EH (cell line): ENCODE measurements around the gene NR2C2.
"Not testable (repeated sequence)": the region's sequence is repeated elsewhere in the genome, so short reads cannot be mapped to it uniquely, and the experiment has no call there.

ENCODE experiments used
- DNase-seq: peaks from one replicate; pipeline ENCODE4 v3.0.0-alpha.2; 2015; ENCODE audit warnings: low read depth

NR2C2 gene

DNA sequence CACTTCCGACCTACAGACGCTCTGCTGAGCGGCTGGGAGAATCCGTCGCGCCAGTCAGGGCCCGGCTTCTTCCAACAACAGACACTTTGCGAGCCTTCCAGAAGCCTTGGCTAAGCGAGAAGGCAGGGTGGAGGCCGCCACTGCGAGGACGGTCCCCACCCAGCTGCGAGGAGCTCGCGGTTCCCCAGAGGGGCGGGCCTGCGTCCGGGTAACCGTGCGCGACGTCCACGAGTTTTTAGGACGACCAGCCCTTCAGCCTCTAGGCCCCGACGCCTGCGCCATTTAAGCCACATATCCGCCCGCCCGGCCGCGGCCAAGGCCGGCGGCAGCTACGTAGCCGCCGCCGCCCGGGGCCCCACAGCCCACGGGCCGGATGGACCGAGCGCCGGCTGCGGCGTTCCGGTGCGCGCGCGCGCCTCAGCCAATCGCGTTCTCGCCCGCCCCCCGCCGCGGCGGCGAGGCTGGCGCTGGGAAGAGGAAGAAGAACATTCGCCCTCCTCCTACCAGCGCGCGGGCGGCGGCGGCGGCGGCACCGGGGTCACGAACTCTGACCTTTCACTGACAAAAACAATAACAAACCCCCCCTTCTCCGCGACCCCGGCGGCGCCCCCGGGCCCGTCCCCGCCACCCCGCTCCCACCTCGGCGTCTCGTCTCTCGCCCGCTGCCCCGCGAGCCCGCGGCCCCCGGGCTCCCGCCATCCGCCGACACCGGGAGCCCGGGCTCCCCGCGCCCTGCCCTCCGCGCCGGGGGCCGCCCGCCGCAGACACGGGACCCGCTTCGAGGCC, at the start of gene NR2C2:
NR2C2 (plus strand) TSS at position 484 of the 786 bp plus-strand sequence. CDS start 56,332 bp downstream, outside the sequence.
- DNase-seq, result peak; percentile 83

DNA sequence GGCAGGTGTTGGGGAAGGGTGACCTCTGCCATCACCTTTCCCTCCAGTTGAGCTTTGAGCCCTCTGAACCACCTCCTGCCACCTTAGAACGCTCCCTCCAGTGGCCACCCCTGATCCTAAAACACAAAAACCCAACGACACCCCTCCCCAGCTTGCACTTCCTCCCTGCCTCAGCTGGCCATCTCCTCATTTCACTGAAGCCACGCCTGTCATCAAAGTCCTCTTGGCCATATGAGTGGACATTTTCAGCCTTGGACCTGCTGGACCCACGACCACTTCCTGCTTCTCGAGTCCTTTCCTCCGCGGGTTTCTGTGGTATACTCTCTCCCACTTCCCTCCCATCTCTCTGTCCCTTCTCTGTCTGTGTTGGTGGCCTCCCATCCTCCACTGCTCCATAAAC, 48.5 kb upstream of the NR2C2 start:
- no peak for DNase-seq

DNA sequence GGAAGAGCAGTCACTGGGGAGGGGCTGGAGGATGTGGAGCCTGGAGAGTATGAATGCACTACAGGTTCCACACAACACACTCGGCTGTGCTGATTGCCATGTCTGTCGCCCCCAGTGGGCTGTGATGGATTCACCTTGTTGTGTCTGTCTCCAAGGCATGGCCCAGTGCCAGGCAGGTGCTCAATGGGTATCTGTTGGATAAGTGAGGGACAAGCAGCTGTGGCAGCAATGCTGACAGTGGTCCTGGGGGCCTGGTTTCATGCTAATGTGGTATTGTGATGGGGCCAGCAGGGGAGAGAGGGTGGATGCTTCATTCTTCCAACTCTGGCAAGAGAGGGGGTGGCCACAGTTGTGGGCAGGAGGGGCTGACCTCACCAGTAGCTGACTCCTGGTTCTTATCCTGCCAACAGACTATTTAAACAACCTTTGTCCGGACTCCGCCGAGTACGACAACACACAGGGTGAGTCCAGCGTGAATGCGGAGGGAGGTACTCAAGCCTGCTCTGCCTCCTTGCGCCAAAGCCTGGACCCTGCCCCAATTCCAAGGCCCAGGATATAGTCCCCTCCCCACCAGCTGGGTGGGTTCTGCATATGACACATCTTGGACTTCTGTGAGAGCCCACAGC, 47.3 kb upstream of the NR2C2 start:
- no peak for DNase-seq

DNA sequence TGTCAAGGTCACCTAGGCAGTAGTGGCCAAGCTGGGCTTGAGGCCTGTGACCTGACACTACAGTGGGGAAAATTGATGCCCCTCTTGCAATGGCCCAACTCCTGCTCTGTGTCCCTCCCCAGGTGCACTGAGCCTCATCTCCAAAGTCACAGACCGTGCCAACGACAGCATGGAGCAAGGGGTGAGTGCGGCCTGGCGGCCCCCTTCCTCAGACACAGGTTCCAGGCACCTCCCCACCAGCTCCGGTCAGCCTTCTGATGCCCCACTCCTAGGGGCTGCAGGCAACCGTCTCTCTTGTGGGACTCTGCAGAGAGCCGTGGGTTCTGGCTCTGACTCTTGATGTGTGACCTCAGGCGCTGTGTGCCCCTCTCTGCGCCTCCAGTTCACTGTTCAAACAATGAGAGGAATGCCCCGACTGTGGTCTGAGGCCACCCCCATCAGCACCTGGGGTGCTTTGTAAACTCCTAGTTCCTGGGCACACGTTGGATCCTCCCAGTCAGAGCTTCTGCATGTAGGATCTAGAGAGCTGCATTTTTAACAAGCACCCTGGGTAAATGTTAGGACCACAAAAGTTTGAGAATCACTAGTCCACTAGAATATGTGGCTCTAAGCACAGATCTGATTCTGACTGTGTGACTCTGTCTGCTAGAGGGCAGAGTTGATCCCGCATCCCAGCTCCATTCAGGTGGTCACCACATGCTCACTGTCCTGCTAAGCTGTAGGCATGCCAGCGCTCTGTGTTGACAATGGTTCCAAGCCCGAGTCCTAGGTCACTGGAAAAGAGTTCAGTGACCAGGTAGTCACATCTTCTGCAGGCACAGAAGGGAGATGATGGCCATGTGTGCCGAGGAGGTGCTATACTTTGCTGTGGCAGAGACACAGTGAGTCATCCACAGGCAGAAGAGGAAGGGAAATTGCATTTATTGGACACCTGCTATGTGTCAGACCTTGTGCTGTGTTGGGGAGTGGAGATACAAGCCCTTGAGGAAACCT, 46.2 kb upstream of the NR2C2 start:
- DNase-seq, result no peak

DNA sequence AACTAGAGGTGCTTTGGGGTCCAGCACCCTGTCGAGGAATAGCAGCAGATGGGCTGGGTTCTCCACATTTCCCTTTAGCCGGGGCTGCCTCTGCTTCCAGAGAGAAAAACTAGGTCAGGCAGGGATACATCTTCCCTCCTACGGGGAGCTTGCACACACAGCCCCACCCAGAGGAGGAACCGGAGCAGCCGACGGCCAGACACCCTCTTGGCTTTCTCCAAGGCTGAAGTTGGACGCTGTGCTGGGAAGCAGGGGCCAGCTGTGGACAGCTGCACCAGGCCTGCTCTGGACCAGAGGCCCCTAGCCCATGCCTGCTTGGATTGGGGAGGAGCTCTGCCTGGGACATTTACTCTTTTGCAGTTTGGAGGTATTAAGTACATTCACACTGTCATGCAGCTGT, 44.7 kb upstream of the NR2C2 start:
- no peak for DNase-seq

DNA sequence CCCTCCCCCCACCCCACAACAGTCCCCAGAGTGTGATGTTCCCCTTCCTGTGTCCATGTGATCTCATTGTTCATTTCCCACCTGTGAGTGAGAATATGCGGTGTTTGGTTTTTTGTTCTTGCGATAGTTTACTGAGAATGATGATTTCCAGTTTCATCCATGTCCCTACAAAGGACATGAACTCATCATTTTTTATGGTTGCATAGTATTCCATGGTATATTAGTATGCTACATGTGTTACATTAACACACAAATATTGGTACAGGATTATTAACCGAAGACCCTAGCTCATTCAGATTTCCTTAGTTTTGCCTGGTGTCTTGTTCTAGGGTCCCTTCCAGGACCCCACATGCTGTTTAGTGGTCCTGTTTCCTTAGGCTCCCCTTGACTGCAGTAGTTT, 43.9 kb upstream of the NR2C2 start:
- not testable (repeated sequence) for DNase-seq

DNA sequence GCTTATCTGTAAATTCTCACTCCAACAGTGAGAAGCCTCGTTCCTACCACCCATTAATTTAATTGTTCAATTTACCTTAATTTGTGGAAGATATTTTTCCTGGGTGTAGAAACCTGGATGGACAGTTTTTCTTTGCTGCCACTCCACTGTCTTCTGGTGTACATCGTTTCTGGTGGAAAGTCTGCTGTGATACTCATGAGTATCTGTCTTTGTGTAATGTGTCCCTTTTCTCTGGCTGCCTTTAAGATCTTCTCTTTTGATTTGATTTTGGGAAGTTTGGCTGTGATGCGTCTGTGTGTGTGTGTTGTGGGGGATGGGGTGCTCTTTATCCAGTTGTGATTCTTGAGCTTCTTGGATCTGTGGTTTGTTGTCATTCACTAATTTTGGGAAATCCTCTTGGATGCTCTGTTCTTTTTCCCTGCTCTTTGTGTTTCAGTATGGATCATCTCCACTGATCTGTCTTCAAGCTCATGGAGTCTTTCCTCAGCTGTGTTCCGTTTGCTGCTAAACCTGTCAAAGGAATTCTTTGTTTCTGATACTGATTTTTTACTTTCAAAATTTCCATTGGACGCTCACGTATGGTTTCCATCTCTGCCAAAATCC, 42.2 kb upstream of the NR2C2 start:
- DNase-seq, result no peak

DNA sequence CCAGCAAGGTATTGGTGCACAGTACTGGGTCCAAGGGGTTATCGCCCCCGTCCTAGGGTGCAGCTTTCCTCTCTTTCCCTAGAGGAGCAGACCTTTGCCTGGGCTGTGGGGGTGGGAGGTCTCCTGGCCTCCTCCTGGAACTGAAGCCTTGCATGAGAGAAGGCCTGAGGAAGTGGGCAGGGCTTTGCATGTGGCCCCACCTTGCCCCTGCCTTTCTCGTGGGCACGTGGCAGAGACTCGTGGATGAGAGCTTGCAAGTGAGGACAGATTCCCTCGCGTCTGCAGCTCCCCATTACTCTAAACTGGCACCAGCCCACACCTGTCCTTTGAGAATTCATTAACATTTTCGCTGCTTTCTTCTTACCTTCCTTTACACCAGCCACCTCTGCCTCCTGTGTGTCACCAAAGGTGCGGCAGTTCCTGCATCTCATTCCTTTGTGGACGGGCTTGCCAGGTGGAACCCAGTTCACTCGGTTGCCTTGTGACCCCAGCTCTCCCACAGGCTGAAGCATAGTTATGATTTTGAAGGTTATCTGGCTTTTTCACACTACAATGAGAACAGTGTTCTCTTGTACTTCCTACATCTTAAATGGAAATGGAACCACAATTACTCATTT, 40.9 kb upstream of the NR2C2 start:
- no peak for DNase-seq

DNA sequence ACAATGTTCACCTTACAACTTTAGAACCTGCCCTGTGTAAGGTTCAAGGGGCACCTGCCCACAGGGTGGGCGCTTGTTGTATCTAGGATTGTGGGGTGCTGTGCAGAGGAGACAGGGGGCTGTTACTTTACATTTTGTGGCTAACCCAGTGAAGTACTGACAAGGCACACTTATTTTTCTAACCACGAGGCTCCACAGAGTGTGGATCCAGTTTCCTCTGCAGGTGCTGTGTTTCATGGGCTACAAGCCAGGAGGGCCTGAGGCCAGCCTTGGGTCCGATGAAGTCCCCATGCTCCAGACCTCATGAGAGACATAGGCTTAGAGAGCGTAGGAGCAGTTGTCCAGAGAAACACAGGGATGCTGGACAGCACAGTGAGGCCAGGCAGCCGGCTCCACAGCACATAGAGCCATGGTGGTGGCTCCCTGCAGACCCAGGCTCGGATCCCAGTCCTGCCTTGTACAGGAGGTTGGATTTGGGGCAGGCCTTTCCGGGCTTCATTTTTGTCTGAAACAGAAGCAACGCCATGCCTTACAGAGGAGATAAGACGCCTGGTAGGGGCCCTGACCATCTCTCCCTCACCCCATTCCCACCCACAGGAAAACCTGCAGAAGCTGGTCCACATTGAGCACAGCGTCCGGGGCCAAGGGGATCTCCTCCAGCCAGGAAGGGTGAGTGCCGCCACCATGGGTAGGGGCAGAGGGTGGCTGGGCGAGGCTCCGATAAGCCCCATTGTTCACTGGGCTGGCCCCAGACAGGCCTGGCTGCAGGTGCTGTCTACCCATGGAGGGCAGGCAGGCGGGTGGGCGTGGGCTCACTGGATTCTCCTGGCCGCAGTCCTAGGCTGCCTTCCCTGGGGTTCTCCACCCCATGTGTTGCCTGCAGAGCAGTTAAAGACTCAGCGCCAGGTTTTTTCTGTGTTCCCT, 40.1 kb upstream of the NR2C2 start:
- DNase-seq, result no peak

DNA sequence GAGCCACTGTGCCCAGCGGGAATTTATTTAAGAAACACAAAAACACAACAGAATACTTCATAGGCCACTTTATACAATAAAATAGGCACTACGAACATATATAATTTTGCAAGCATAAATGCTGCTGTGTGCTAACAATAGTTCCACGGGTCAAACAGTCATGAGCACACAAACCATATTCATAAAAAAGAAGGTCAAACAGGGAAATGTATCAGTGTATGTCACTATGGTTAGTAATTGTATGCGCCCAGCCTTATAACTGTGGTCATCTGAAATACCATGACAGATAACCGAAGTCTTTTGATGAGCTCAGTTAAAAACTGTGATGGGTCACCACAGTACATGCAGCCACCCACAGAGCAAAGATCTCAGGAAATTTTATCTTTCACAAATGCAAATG, 38.1 kb upstream of the NR2C2 start:
- DNase-seq, result no peak

DNA sequence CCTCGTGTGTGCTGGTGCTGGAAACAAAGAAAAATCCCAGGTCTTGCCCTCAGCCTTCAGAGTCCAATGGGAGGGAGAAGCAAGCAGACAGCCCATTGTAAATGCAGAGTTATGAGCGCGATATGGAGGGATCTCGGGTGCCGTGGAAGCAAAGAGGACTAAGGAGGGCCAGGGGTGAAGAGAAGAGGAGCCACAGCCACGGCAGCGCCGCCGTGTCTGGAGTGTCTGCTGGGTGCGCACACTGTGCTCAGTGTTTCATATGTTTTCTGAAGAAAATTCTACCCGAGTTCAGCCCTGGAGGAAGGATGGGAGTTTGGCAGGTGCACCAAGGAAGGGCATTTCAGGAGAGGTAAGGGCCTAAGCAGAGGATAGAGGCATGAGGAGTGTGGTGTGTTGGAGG, 35.7 kb upstream of the NR2C2 start:
- no peak for DNase-seq

DNA sequence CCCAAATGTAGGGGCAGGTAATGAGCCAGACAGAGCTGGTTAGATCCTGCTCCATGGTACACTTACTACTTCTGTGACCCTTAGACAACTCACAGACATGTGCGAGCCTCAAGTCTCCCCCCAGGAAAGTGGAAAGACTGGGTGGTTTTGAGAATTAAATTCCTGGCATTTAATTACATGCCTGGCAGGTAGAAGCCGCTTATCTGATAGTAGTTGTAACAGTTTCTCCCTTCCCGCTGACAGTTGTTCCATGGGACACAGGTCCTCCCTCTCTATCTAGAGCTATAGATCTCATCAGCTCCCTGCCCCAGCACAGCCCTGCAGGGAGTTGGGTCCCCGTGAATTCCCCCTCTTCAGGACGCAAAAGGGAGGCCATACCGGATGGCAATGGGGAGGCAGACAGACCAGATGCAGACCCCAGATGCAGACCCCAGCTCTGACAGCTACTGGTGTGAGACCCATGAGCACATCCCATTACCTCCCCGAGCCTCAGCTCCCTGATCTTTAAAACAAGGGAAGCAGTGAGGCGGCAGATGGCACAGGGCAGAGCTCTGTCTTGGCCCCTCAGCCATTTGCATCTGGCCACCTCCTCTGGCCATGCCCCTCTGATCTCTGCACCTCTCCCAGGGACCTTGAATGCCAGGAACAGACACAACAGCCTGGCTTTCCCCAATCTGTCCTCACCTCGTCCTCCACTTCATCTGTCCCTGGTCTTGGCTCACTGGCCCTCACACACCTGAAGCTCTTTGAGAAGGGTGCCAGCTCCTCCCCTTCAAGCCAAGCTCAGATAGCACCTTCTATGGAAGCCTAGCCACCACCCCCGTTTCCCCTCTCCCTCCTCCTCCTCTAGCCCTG, 34.1 kb upstream of the NR2C2 start:
- DNase-seq, result no peak

DNA sequence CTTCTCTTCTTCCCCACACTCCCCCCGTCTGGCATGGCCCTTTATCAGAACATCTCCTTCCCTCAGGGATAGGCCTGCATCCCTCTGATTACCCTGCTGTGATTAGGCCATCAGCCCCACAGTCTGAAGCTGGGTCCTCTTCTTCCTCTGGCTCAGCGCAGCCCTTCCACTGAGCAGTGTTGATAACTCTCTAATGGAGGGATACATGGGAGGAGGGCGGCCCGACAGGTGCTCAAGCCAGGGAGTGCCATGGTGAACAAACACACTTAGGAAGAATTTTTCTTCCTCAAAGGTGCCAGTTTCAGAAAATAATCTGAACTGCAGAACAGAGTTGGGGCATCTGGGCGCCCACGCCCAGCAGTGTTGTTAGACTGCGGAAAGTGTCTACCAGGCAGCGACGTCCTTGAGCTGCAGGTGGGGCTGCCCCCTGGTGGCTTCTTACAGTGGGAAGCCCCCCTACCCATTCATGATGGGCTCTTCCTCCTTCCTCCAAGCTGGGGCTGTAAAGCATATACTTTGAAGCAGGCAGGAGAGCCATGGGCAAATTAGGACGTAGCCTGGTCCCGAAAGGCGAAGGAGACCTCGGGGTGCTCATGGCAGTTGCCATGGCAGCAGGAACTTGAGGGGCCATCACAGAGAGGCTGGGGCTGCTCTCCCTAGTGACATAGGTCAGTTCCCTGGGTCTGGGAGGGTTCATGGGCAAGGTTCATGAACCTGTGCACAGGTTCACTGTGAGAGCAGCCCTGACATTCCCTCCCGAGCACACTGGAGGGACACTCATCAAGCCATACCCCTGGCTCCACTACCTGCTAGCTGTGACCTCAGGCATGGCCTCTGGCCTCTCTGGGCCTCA, 33.2 kb upstream of the NR2C2 start:
- DNase-seq, result no peak

DNA sequence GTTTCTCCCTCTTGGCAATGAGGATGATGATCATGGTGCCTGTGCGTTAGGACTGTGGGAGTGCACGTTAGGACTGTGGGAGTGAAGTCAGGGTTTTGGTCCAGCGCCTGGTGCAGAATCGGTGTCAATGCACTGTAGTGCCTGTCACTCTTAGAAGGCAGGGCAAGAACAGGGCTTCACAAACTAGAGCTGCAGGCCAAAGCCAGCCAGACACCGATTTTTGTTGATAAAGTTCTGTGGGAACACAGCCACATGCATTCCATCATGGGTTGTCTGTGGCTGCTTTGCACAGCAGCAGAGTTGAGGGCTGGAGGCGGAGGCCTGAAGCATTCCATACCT, 32.6 kb upstream of the NR2C2 start:
- no peak for DNase-seq

DNA sequence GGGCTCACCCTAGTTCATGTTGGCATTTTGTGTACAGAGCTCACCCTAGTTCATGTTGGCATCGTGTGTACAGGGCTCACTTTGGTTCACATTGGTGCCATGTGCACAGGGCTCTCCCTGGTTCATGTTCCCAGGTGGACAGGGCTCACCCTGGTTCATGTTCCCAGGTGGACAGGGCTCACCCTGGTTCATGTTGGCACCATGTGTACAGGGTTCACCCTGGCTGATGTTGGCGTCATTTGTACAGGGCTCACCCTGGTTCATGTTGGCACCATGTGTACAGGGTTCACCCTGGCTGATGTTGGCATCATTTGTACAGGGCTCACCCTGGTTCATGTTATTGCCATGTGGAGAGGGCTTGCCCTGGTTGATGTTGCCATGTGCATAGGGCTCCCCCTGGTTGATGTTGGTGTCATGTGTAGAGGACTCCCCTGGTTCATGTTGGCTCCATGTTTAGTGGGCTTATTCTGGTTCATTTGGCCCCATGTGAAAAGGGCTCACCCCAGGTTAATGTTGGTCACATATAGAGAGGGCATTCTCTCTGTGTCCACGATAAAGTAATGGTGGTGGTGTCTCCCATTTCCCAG, 31.7 kb upstream of the NR2C2 start:
- DNase-seq, result no peak

DNA sequence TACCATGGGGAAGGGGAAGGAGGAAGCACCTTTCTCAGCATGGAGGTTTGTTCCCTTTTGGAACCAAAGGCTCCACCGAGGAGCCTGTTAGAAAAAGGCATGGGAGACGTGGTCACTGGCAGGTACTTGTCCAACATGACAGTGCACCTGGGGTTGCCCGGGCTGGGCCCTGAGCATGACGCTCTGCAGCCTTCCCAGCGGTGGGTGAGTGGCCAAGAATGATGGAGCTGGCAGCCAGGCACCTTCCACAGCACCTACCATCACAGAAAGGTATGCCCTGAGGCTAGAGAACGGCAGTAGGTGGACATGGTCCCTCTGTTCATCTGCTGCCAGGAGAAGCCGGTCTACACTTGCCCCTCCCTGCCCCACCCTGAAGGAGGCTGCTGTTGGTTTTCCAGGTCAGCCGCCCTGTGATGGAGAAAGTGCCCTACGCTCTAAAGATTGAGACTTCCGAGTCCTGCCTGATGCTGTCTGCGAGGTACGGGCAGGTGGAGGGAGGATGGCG, 29.0 kb upstream of the NR2C2 start:
- no peak for DNase-seq

DNA sequence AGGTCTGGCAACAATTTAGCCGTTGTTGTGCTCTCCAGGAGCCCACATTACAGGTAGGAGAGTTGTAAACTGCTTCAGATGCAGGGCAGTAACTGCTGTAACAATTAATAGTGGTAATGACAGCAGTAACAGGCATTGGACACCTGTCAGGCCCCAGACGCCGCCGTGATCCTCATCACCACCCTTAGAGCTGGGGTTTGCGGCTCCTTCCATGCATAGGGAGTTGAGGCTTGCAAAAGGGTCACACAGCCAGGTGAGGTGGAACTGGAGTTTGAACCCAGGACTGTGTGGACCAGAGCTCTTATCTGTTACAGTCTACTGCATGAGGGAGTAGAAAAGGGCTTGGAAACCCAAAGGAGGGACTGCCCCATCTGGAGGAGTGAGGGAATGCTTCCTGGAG, 26.8 kb upstream of the NR2C2 start:
- DNase-seq, result no peak

DNA sequence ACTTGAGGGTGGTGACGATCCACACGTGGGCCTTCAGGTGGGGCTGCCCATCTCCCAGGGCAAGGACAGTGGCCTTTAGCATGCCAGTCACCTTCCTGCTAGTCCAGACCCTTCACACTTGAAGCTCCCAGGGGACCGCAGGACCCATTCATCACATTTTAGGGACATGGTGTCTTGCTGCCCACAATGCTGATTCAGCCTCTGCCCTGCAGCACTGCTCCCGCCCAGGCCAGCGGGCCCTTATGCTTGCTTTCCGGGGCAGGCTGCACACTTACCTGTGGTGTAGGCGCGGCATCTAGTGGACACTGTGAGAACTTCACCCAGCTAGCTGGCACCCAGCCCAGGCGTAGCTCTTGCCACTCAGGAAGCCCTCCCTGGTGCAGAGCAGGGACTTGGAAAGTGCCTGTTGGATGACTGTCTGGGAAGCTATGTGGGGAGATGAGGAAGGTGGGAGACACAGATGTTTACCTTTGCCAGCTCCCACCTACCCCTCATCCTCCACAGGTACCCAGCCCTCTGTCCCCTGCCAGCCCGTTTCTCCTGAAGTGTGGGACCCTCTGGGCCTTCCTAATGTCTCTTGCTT, 26.3 kb upstream of the NR2C2 start:
- DNase-seq, result peak; percentile 87
